Heart left ventricle (tissue), 13 donors: ENCODE data around the gene BCL3.

Experiments
- CTCF ChIP-seq, 12 donors: fragments of 200-600 bp; sonication (generic) in 4 of 12; IDR thresholded peaks; one replicate each; pipeline versions ENCODE4 v1.5.0 to v1.8.0; 2018 to 2022; ENCODE audit warnings: antibody characterized with exemption in 12 of 12, mild to moderate bottlenecking in 5 of 12
- POLR2A ChIP-seq, 2 donors: fragments of 450-650 bp; IDR thresholded peaks; one replicate each; pipeline ENCODE4 v1.6.1; 2017; ENCODE audit warnings: antibody characterized with exemption in 2 of 2, mild to moderate bottlenecking in 2 of 2, moderate library complexity in 2 of 2
- donor health status: ischemic (EF 13 %, LVEDD 7.1; RV severe dilation, severe dysfunction).
- donor health status: DM: no; HTN: yes; CAD: no.
- donor health status: DM: no; HTN: no; CAD: no.
- donor health status: ischemic (EF 25% LVEDD 6.9; RV normal size, moderate dysfunction).
- donor health status: ischemic (EF 25% LVEDD 5.7; RV mildly dilated, moderate dysfunction).
- donor health status: ischemic (EF 35%, LVEDD 5.7; RV mildly dilated, moderate dysfunction).
- donor health status: nonischemic (EF 11% LVEDD 7.7; RV severe dilation, severe dysfunction).
- donor health status: DM: yes; HTN: yes; CAD: no.
- donor health status: PGD.
- donor health status: ischemic (EF 29% LVEDD 5.4; RV normal size, mild dysfunction).
- donor health status: nonischemic (EF 23%, LVEDD 6.1; RV moderate dilation, normal function).

GRCh38 chr19:44738603-44739558 lies 9.6 kb upstream of the BCL3 start:
- no peak for TF ChIP-seq CTCF (IDR thresholded peaks at IDR 0.05)
- no peak for TF ChIP-seq POLR2A (IDR thresholded peaks at IDR 0.05)
